ENCODE results near the gene SHROOM3.

Gene SHROOM3

GRCh38 chr4:76758996-76759395 is 324.0 kb downstream of the SHROOM3 start:
- TF ChIP-seq CTCF (IDR thresholded peaks at IDR 0.05), result no peak
- Histone ChIP-seq H3K27me3 (peaks cover 12% of the 10 kb centered on the region), H3K27ac (no peak overlapping the region), H3K4me3 (ENCODE audit: low read depth in 1 of 2, low read length in 1 of 2) (no peak overlapping the region), H3K4me1 (ENCODE audit: control insufficient read depth in 1 of 2, insufficient read depth in 1 of 2, low read depth in 1 of 2, low read length in 1 of 2) (no peaks in the 10 kb centered on the region), H3K36me3 (no peaks in the 10 kb centered on the region), H3K9me3 (no peaks in the 10 kb centered on the region)

- H3K9me3 ChIP-seq, result no peaks in the 10 kb centered on the region
- TF ChIP-seq CTCF (IDR thresholded peaks at IDR 0.05), result no peak
- H3K4me3 ChIP-seq (ENCODE audit: low read depth in 1 of 2, low read length in 1 of 2), result no peak overlapping the region
- no peak overlapping the region for H3K27ac ChIP-seq
- peaks cover 8% of the 10 kb centered on the region for H3K27me3 ChIP-seq
- H3K36me3 ChIP-seq, result no peaks in the 10 kb centered on the region
- H3K4me1 ChIP-seq (ENCODE audit: control insufficient read depth in 1 of 2, insufficient read depth in 1 of 2, low read depth in 1 of 2, low read length in 1 of 2), result no peaks in the 10 kb centered on the region
Measured at GRCh38 chr4:76760193-76760592, 325.2 kb downstream of the SHROOM3 start.

DNA sequence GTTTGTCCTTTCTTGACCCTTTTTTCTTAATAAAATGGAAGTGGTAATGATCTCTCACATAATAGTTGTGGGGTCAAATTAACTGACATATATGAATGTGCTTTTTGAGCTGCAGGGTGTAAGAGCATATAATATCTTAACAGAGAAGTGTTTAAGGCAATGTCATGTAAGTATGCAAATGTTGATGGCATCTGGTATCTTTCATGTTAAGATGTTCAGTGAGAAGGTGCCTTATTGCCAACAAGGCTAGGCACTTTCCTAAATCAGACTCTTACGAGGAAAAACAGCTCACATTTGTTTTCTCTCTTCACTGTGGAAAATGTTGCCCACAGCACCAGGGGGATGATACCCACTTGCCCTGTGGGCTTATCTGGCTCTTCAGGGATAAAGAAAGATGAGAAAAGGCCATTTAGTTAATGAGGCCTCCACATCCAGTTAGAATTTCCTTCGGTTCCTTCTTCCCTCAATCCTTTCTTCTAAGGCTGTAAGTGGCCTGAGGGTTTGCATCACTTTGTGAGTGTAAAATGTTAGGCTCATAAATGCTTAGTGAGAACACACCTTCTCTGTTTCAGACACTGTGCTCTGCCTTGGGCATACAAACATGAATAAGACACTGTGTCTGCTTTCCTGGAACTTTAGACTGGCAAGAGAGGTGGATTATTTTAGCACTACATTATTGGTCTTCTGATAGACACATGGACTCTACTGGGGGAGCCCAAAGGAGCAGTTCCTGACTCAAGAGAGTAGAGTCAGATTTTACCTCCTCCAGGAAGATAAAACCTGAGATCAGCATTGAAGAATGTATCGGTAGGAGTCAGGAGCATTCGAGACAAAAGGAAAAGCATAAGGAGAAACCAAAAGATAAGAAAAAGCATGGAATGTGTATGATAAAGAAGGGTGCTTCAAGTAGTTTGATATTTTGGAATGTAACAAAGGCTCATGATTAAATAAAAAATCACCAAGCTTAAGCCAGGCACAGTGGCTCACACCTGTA is 327.4 kb downstream of the SHROOM3 start:
- no peak overlapping the region for H3K4me3 ChIP-seq (ENCODE audit: low read depth in 1 of 2, low read length in 1 of 2)
- no peak for TF ChIP-seq CTCF (IDR thresholded peaks at IDR 0.05)
- H3K9me3 ChIP-seq, result no peaks in the 10 kb centered on the region
- peaks cover 8% of the 10 kb centered on the region for H3K27me3 ChIP-seq
- H3K36me3 ChIP-seq, result no peaks in the 10 kb centered on the region
- no peaks in the 10 kb centered on the region for H3K4me1 ChIP-seq (ENCODE audit: control insufficient read depth in 1 of 2, insufficient read depth in 1 of 2, low read depth in 1 of 2, low read length in 1 of 2)
- H3K27ac ChIP-seq, result no peak overlapping the region

DNA sequence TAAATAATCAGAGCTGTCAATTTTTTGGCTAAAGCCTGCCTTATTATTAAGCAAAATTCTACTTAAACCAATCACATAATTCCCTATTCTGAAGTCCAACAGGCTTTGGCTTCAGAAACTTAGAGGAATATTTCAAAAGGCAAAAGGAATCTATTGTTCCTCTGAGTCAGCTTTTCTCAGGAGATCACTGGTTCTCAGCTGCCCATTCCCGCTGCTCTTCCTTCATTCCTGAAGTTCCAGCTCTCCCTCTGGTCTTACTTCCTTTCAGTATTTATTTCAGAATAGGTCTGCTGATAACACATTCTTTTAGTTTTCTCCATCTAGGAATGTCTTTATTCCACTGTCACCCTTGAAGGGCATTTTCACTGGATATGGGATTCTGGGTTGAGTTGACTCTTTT is 329.2 kb downstream of the SHROOM3 start:
- no peaks in the 10 kb centered on the region for H3K36me3 ChIP-seq
- no peak overlapping the region for H3K27ac ChIP-seq
- H3K4me1 ChIP-seq (ENCODE audit: control insufficient read depth in 1 of 2, insufficient read depth in 1 of 2, low read depth in 1 of 2, low read length in 1 of 2), result no peaks in the 10 kb centered on the region
- peaks cover 15% of the 10 kb centered on the region for H3K27me3 ChIP-seq
- no peak overlapping the region for H3K4me3 ChIP-seq (ENCODE audit: low read depth in 1 of 2, low read length in 1 of 2)
- H3K9me3 ChIP-seq, result no peaks in the 10 kb centered on the region
- TF ChIP-seq CTCF (IDR thresholded peaks at IDR 0.05), result no peak

DNA sequence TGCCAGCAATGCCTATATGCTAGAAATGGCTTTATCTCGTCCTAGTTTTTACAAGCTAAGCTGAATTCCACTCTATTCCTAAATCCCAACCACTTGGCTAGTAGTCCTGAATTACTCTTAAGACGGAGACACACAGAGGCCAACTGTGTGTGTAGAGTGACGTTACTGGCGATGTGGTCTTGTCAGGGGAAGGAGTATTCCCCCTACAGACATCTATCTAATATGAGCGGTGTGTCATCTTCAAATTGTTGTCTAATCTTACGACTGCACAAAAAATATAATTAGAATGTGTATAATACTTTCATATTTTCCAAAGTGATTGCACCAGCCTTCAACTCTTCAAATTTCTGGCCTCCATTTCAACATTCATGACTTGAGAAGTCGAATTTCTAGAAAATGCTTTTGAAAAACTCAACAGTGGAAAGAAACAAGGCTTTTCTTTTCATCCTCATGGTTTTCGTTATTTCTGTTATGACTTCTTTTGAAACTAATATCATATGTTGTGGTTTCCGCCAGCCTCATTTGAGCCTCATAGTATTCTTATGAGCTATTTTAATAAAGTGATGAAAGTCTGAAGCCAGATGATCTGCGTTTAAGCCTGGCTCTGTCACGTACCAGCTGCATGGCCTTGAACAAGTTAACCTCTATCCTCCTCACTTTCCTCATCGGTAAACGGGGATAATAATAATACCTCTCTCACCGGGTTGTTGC is 330.6 kb downstream of the SHROOM3 start:
- no peaks in the 10 kb centered on the region for H3K9me3 ChIP-seq
- no peak overlapping the region for H3K4me3 ChIP-seq (ENCODE audit: low read depth in 1 of 2, low read length in 1 of 2)
- no peak for TF ChIP-seq CTCF (IDR thresholded peaks at IDR 0.05)
- H3K36me3 ChIP-seq, result no peaks in the 10 kb centered on the region
- H3K27ac ChIP-seq, result no peak overlapping the region
- peaks cover 8% of the 10 kb centered on the region for H3K27me3 ChIP-seq
- H3K4me1 ChIP-seq (ENCODE audit: control insufficient read depth in 1 of 2, insufficient read depth in 1 of 2, low read depth in 1 of 2, low read length in 1 of 2), result no peaks in the 10 kb centered on the region
